Upper lobe of right lung (tissue), 1 donor: ENCODE data around the gene ADAMTSL5. TPM values are rescaled to one million over a fixed set of nuclear protein-coding genes. Genes with fewer than 3 reads are reported as not detected.
A peak's percentile ranks its signal among the peaks of the same experiment; 100 is the strongest.

Source experiments
- ATAC-seq: fragments of 200-7000 bp; cut with Tn5 transposase; one replicate; pipeline ENCODE4 v1.9.1; 2020; ENCODE audit warnings: mild to moderate bottlenecking, moderate library complexity
- DNase-seq: peaks from one replicate; pipeline ENCODE4 v3.0.0-alpha.2; 2020
- H3K27ac ChIP-seq: fragments of 200-600 bp; one replicate; pipeline ENCODE4 v1.8.0; 2022
- H3K27me3 ChIP-seq: fragments of 200-600 bp; one replicate; pipeline ENCODE4 v1.8.0; 2022; ENCODE audit warnings: mild to moderate bottlenecking
- H3K36me3 ChIP-seq: fragments of 200-600 bp; one replicate; pipeline ENCODE4 v1.8.0; 2022
- H3K4me1 ChIP-seq: fragments of 200-600 bp; one replicate; pipeline ENCODE4 v1.8.0; 2022
- H3K4me3 ChIP-seq: fragments of 200-600 bp; one replicate; pipeline ENCODE4 v1.8.0; 2022; ENCODE audit warnings: mild to moderate bottlenecking
- H3K9me3 ChIP-seq: fragments of 200-600 bp; one replicate; pipeline ENCODE4 v1.8.0; 2022
- intact Hi-C: fragments of 100-400 bp; cut with DNase I; formaldehyde crosslinking; loops from one replicate; pipeline ENCODE4 v1.11.0; 2022
- total RNA-seq: library from RNA; stranded (reverse); fragmentation: NEBNext Ultra II Directional; extraction: Animal tissue kit (Norgen Biotek cat#: 25700); gene quantifications from one replicate; pipeline ENCODE4 v1.2.1, GENCODE V29; 2021
- TF ChIP-seq, protein P1 (sequence below): fragments of 200-600 bp; IDR thresholded peaks from one replicate; pipeline ENCODE4 v1.8.0; 2022; ENCODE audit warnings: antibody characterized with exemption
- donor health status: DM: no; HTN: yes; CAD: no; lungs with severe emphysema.

Gene ADAMTSL5
- total RNA-seq, 1 donor from 2014 or later: 4.8 TPM

DNA sequence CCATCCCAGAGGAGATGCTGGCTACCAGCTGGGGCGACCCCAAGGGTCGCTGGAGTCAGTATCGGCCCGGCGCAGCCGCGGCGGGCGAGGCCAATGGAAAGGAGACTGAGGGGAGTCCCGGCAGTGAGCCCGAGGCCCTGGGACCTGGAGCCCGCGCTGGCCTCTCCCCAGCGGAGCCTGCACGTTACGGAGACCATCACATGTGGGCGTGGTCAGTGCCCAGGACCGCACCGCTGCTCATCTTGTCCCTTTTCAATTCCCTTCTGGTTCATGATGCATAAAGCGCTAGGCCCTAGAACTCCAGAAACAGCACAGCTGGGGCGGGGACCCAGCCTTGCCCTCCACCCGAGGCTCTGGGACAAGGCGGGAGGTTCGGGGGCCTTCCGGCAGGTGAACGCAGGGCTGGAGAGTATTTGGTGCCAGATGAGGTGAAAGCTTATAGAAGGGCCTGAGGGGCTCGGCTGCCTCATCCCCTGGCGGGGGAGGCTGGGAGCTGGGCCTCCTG, 41.8 kb downstream of the ADAMTSL5 start:
- H3K9me3 ChIP-seq: no peaks in the 10 kb centered on the region
- no peaks in the 10 kb centered on the region for H3K36me3 ChIP-seq
- peak overlapping the region; percentile 36 for H3K4me3 ChIP-seq
- intact Hi-C loops: no loop called here
- ATAC-seq (no peak), DNase-seq (no peak)
- H3K4me1 ChIP-seq: peaks cover 36% of the 10 kb centered on the region
- TF ChIP-seq, protein P1, sequence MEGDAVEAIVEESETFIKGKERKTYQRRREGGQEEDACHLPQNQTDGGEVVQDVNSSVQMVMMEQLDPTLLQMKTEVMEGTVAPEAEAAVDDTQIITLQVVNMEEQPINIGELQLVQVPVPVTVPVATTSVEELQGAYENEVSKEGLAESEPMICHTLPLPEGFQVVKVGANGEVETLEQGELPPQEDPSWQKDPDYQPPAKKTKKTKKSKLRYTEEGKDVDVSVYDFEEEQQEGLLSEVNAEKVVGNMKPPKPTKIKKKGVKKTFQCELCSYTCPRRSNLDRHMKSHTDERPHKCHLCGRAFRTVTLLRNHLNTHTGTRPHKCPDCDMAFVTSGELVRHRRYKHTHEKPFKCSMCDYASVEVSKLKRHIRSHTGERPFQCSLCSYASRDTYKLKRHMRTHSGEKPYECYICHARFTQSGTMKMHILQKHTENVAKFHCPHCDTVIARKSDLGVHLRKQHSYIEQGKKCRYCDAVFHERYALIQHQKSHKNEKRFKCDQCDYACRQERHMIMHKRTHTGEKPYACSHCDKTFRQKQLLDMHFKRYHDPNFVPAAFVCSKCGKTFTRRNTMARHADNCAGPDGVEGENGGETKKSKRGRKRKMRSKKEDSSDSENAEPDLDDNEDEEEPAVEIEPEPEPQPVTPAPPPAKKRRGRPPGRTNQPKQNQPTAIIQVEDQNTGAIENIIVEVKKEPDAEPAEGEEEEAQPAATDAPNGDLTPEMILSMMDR: no peak
- peaks cover 73% of the 10 kb centered on the region for H3K27me3 ChIP-seq
- no peak overlapping the region for H3K27ac ChIP-seq

DNA sequence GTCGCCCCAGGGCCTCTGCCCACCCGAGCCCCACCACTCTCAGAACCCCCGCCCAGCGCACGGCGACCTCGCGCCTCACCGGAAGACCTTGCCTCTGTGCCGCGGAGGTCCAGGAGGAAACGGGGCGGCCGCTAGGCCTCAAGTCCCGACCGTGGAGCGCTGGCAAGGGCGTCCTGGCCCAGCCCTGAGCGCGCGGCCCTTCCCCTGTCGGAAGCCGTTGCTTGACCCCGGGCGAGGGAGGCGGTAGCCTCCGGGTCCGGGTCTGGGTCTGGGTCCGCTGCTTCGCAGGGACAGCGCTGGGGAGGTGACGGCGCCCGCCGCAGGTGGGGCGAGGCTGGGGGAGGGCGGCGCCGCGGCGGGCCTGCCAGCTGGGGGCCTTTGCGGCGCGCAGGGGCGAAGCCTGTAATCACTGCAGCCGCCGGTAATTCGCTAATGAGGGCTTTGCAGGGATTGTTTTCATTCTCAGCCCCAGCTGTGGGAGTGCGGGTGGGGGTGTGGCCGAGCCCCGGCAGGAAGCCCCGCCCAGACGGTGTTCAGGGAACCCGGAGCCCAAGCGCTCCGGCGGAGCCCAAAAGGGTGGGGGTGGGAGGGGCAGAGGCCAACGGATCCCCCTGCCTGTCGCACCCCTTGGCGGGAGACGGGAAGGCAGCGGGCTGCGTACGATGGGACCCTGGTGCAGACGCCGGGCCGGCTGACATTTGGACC, 42.4 kb downstream of the ADAMTSL5 start:
- H3K27me3 ChIP-seq: peaks cover 79% of the 10 kb centered on the region
- H3K9me3 ChIP-seq: no peaks in the 10 kb centered on the region
- TF ChIP-seq, protein P1: no peak
- ATAC-seq (peak; percentile 28), DNase-seq (no peak)
- peaks cover 36% of the 10 kb centered on the region for H3K4me1 ChIP-seq
- no peak overlapping the region for H3K27ac ChIP-seq
- no peaks in the 10 kb centered on the region for H3K36me3 ChIP-seq
- H3K4me3 ChIP-seq: peak overlapping the region; percentile 36
- intact Hi-C loops: no loop called here

DNA sequence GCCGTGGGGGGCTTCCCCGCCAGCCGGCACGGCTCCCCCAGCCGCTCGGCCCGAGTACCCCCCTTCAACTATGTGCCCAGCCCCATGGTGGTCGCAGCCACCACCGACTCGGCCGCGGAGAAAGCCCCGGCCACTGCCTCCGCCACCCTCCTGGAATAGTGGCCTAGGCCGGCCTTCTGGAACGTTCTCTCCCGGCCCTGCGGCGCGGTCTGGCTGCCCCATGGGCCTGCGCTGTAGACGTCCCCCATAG, 42.8 kb downstream of the ADAMTSL5 start:
- TF ChIP-seq, protein P1: no peak
- intact Hi-C loops: no loop called here
- H3K27ac ChIP-seq: no peak overlapping the region
- peak overlapping the region; percentile 36 for H3K4me3 ChIP-seq
- H3K36me3 ChIP-seq: no peaks in the 10 kb centered on the region
- H3K27me3 ChIP-seq: peaks cover 83% of the 10 kb centered on the region
- H3K4me1 ChIP-seq: peaks cover 36% of the 10 kb centered on the region
- H3K9me3 ChIP-seq: no peaks in the 10 kb centered on the region
- no peak for ATAC-seq
- DNase-seq: no peak

DNA sequence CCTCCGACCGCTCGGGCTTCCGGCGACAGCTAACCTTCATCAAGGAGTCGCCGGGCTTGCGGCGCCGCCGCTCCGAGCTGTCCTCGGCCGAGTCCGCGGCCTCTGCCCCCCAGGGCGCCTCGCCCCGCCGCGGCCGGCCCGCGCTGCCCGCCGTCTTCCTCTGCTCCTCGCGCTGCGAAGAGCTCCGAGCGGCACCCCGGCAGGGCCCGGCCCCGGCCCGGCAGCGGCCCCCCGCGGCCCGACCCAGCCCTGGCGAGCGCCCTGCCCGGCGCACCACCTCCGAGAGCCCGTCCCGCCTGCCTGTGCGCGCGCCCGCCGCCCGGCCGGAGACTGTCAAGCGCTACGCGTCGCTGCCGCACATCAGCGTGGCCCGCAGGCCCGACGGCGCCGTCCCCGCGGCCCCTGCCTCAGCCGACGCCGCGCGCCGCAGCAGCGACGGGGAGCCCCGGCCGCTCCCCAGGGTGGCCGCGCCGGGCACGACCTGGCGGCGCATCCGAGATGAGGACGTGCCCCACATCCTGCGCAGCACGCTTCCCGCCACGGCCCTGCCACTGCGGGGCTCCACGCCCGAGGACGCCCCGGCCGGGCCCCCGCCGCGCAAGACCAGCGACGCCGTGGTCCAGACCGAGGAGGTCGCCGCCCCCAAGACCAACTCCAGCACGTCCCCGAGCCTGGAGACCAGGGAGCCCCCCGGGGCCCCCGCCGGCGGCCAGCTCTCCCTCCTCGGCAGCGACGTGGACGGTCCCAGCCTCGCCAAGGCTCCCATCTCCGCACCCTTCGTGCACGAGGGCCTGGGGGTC, 43.4 kb downstream of the ADAMTSL5 start:
- no peak for DNase-seq
- Histone ChIP-seq H3K27ac (no peak overlapping the region), H3K9me3 (no peaks in the 10 kb centered on the region), H3K27me3 (peaks cover 84% of the 10 kb centered on the region), H3K4me1 (peaks cover 36% of the 10 kb centered on the region), H3K4me3 (peak overlapping the region; percentile 36), H3K36me3 (no peaks in the 10 kb centered on the region)
- no peak for ATAC-seq
- TF ChIP-seq, protein P1: no peak
- intact Hi-C loops: no loop called here

DNA sequence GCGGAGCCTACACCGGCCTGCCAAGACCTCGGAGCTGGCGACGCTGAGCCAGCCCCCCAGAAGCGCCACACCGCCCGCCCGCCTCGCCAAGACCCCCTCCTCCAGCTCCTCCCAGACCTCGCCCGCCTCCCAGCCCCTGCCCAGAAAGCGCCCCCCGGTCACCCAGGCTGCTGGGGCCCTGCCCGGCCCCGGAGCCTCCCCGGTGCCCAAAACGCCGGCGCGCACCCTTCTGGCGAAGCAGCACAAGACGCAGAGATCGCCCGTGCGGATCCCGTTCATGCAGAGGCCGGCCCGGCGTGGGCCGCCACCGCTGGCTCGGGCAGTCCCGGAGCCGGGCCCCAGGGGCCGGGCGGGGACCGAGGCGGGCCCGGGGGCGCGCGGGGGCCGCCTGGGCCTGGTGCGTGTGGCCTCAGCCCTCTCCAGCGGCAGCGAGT, 44.0 kb downstream of the ADAMTSL5 start:
- peaks cover 36% of the 10 kb centered on the region for H3K4me1 ChIP-seq
- DNase-seq (no peak), ATAC-seq (no peak)
- H3K36me3 ChIP-seq: no peaks in the 10 kb centered on the region
- H3K4me3 ChIP-seq: no peak overlapping the region
- intact Hi-C loops: no loop called here
- peaks cover 83% of the 10 kb centered on the region for H3K27me3 ChIP-seq
- no peak overlapping the region for H3K27ac ChIP-seq
- TF ChIP-seq, protein P1: no peak
- H3K9me3 ChIP-seq: no peaks in the 10 kb centered on the region
